ENCODE measurements around the gene B3GALT5.

B3GALT5 gene

DNA sequence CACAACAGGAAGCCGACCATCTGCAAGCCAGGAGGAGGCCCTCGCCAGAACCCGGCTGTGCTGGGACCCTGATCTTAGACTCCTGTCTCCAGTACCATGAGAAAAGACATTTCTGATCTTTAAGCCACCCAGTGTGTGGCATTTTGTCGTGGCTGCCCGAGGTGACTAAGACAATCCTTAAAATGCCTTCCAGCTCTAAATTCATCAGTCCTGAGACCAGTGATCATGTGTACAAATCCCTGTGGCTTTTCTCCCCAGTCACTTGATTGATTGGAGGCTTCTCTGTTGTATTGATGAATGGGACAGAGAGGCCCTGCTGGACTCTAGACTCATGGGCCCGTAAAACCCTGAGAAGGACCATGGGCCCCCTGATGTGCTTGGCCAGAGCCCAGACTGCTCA is 36.1 kb downstream of the B3GALT5 start:
- no peak for DNase-seq

DNA sequence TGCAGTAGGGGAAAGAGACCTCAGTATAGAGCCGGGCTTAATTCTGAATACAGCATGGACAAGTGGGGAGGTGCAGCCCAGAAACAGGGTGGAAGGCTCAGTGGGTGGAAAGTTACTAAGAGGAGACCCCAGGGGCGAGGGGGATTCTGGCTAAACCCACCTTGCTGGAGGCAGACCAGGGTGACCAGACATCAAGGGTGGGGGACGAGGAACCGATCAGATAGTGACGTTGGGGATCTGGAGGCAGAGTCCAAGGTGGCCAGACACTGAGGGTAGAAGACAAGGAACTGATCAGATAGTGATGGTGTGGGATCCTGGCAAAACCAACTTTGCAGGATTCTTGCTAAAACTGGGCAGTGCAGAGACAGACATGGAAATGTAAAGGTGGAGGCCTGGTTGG is 36.8 kb downstream of the B3GALT5 start:
- no peak for DNase-seq

DNA sequence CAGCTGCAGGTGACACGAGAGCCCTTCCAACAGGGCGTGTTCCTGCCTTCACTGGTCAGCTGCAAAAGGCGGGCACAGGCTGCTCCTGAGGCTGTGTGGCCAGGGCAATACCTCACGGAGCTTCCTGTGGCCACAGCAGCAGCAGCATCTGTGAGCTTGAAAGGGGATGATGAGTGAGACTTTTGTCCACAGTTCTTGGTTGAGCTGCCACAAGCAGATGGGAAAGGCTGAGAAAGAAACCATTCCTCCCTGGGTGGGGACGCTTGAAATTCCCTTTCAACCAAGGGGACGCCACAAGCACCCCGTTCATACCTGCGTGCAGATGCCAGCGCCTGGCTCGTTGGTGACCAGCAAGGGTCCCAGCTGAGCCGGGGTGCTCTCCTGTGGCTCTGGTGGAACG is 37.6 kb downstream of the B3GALT5 start:
- DNase-seq, result no peak

DNA sequence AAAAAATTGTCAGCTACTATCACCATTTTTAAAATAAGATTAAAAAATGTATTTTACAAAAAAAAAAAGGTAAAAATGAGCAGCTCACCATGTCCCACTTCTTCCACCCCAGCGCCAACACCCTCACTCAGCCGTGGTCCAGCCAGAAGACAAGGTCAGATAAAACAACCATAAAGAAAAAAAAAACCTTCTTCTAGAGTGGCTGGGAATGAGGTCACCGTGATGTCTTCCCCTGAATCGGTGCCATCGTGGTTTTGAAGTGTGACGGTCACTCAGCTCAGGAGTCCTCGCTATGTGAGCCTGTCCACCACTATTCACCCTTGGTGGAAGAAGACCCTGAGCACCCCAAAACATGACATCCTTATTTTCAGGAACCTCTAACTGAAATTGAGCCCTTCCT is 38.1 kb downstream of the B3GALT5 start:
- DNase-seq, result no peak

DNA sequence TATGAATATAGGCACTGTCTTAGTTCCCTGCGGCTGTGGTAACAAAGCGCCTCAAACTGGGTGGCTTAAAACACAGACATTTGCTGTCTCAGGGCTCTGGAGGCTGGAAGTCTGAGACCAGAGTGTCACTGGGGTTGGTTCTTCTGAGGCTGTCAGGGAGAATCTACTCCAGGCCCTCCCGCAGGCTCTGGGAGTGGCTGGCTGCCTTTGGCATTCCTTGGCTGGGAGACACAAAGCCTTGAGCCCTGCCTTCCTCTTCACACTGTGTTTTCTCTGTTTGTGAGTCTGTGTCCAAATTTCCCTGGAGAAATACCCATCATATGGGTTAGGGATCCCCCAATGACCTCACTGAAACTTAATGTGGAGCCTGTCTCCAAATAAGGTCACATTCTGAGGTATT is 38.5 kb downstream of the B3GALT5 start:
- no peak for DNase-seq

DNA sequence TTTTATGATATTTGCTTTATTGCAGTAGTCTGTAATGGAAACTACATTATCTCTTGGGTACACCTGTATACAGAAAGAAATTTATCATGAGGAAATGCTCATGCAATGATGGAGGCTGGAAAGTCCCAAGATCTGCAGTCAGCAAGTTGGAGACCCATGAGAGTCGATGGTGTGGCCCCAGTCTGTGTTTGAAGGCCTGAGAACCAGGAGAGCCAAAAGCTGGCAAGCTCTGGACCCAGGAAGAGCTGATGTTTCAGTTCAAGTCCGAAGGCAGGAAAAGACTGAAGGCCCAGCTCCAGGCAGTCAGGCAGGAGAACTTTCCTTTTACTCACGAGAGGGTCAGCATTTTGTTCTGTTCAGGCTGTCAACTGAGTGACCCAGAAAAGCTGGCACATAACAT is 42.2 kb downstream of the B3GALT5 start:
- no peak for DNase-seq

DNA sequence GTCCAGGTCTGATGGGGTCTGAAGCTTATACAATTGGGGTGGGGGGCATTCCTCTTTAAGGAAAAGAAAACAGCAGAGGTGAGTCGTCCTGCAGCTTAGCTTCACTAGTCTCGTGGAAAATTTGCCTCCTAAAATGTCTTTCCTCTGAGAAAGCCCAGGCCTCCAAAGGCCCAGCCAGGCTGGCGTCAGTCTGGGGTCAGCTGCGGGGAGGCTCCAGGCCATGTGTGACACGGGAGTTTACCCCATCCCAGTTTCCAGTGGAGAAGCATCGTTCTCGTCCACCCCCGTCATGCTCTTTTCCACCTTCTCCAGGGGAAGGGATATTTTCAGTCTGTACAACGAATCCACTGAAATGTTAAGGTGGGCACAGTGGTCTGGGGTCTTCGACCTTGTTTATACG is 42.8 kb downstream of the B3GALT5 start:
- no peak for DNase-seq

DNA sequence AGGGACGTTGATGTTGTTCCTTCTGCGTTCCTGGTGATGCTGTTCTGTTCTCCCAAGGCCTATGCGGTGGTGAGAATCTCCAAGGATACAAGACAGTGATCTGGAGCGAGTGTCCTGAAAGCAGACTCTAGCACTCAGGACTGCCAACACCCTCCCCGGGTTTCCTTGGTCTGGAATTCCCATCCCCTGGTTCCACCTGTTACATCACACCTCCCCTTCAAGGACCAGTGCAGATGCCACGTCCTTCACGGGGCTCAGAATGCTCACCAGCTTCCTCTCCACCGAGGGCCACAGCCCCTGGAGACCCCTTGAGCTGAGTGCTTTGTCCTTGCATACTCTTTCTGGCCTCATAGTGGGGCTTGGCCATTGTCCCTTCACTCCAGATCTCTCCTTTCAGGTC is 43.5 kb downstream of the B3GALT5 start:
- DNase-seq, result no peak

DNA sequence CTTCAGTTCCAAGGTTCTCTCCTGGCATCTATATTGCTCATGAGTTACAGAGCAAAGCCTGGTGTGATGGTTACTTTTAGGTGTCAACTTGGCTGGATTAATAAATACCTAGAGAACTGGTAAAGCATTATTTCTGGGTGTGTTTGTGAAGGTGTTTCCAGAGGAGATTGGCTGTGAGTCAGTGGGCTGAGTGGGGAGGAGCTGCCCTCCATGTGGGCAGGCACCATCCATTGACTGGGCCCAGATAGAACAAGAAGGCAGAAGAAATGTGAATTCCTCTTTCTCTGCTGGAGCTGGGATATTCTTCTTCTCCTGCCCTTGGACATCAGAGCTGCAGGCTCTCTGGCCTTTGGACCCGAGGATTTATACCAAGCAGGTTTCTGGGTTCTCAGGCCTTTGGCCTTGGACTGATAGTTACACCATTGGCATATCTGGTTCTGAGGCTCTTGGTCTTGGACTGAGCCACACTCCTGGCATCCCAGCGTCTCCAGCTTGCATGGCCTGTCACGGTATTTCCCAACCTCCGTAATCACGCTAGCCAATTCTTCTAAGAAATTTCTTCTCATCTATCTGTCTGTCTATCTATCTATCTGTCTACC is 44.5 kb downstream of the B3GALT5 start:
- DNase-seq, result no peak

DNA sequence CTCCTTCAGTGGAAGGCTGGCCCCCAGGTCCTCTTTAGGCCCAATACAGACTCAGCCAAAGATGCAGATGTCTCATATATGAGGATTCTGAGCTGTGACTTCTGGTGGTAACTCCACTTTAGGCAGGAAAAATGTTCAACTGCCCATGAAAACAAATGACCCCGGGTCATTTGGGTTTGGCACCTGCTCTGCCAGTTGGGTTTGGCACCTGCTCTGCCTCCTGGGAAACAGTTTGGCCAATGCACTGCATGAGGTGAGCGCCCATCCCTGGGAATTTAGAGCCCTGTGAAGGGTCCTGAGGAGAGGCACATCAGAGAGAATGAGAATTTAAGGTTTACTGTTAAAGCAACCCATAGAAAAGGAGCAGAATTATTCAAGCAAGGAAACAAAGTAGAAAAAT is 45.3 kb downstream of the B3GALT5 start:
- no peak for DNase-seq

DNA sequence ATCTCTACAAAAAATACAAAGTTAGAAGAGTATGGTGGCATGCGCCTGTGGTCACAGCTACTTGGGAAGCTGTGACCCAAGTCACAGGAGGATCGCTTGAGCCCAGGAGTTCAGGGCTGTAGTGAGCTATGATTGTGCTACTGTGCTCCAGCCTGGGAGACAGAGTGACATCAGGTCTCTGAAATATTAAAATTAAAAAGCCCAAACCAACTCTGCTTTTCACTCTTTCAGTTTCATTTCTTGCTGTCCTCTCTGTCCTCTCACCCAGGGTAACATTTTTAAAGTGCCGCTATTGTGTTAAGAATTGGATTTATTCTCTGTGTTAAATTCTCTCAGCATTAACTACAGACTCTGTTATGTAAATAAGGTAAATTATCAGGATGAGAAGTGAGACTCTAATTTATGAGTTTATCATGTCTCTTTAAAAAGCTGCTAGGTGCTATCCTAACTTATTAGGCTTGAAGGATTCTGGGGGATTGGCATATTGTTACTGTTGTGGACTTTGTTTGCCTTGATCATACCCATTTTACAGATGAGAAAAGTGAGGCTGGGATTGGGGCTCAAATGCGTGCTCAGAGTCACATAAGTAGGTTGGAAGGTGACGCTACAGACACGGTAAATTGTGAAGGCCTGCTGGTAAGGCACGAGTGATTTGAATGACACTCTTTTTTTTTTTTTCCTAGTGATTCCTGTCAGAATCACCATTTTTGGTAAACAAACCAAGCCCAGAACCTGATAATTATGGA is 46.5 kb downstream of the B3GALT5 start:
- no peak for DNase-seq

DNA sequence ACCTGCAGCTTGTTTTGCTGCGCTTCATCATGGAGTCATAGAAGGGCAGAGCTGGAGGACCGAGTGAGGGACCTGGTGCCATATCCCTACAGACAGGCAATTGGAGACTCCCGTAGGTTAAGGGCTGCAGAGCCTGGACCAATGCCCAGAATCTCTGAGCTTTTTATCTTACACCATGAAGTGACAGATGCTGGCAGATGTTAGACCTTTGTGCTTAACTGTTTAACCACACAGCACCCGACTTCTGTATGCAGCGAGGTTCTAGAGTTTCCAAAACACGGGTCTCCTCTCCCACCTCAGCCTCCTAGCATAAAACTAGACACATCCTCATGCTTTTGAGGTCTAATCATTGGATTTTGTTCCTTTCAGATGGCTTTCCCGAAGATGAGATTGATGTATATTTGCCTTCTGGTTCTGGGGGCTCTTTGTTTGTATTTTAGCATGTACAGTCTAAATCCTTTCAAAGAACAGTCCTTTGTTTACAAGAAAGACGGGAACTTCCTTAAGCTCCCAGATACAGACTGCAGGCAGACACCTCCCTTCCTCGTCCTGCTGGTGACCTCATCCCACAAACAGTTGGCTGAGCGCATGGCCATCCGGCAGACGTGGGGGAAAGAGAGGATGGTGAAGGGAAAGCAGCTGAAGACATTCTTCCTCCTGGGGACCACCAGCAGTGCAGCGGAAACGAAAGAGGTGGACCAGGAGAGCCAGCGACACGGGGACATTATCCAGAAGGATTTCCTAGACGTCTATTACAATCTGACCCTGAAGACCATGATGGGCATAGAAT is 47.6 kb downstream of the B3GALT5 start:
- peak; percentile 51 for DNase-seq

DNA sequence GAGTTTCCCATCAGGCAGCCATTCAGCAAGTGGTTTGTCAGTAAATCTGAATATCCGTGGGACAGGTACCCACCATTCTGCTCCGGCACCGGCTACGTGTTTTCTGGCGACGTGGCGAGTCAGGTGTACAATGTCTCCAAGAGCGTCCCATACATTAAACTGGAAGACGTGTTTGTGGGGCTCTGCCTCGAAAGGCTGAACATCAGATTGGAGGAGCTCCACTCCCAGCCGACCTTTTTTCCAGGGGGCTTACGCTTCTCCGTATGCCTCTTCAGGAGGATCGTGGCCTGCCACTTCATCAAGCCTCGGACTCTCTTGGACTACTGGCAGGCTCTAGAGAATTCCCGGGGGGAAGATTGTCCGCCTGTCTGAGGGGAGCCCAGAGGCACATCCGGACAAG is 48.4 kb downstream of the B3GALT5 start:
- no peak for DNase-seq

DNA sequence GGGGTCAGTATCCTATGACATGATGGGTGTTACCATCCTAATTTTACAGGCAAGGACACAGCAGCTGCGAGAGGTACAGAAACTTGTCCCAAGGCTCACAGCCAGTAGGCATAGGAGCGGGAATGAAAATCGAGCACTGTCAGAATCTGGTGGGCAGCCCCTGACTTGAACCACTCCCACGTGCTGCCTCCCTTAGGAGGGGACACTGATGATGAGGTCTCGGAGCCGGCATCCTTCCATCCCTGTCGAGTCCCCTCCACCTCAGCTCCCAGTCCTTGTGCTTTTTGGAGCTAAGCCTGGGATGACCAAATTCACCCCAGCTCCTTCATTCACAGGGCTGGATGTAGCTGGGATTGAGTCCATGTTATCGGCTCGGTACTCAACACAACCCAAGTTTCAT is 49.0 kb downstream of the B3GALT5 start:
- no peak for DNase-seq

DNA sequence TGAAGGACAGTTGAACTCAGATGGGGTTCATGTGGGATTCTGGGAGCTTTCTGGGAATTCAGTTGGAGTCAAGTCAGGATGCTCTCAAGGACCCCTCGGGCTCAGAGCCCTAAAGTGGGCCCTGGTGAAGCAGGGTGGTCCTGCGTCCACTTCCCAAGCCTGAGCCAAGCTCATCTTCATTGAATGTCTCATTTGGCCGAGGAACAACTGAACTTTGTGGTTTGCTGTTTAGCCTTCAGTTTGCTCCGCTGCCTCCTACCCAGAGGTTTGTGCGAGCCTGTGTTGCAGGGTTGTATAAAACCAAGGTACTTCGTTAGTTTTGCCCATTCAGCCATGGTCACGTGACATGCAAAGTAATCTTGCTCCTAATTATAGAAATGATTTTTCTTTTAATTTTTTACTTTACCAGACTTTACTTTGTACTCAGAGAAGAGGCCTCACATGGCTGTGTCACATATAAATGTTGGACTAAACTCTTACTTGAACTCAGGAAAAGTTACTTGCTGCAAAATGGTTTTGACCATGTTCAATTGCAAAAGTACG is 49.7 kb downstream of the B3GALT5 start:
- DNase-seq, result no peak

DNA sequence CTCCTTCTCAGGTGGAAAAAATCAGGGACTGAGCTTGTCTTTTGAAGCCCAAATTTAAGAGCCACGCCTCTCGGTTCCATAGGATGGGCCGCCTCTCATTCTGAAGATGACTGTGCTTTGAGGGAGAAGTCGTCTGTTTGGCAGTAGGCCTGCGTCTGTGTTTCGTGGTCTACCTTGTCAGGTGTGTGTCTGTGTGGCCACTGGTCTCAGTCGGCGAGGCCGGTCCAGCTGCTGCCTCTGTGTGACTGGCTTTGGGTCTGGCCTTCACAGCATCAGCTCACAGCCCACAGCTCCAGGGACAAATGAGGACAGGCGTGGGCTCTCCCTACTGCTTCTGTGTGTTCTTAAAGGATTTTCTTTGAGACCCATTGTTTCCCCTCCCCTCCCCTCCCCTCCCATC is 50.3 kb downstream of the B3GALT5 start:
- no peak for DNase-seq

DNA sequence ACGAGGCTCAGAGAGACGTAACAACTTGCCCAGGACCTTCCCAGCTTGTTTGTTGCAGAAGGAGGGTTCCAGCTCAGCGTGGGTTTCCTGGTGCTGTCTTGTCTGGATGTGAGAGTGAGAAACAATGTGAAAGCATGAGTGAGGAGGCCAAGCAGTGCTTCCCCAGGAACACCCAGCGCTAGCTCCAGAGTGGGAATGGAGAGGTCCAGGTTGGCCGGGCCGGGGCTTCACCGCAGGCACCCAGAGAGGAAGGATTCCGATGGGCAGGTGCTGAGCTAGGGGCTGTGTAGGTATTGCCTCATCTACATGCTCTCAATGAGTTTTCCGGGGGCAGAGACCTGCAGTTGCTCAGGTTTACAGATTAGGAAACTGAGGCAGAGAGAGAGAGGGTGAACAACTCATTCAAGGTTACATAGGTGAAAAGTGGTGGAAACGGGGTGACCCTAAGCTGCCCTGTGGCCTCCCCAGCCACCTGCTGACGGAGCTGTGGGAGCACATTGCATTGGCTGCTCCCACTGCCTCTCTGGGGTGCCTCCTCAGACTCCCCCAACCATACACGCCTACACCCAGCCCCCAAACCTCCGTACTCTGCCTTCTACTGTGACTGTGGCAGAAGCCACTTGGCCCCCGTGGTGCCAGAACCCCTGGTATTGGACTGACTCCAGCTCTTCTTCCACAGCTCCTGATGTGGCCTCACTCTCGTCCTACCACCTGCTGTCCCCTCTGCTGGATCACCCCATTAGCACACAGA is 51.2 kb downstream of the B3GALT5 start:
- no peak for DNase-seq

DNA sequence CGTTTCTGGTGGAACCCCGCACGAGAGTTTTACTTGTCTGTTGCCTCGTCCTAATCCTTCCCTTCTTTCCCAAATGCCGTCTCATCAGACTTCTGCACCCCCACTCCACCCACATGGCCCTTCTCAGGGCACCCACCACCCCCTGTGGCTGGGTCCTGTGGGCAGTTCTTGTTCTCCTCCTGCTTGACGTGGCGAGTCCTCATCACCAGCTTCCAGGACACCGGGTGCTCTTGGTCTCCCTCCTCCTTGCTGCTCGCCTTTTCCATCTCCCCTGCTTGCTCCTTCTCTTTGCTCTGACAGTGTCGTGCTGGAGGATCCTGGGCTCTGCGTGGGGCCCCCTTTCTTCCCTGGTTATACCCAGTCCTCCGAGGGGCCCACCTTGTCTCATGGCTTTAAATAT is 51.8 kb downstream of the B3GALT5 start:
- no peak for DNase-seq

DNA sequence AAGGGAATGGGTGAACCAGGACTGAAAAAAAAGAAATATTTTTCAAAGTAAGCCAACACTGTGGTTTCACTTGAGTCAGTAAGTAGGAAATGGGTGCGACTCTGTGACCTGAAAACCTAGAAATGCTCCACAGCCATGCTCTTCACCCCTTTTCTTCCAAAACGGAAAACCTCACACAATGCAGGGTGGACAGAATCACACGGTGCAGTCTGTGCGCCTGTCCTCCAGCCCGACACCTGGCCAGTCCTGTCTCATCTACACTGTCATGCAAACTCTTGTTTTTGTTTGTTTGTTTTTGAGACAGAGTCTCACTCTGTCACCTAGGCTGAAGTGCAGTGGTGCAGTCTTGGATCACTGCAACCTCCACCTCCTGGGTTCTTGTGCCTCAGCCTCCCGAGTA is 53.3 kb downstream of the B3GALT5 start:
- DNase-seq, result no peak

DNA sequence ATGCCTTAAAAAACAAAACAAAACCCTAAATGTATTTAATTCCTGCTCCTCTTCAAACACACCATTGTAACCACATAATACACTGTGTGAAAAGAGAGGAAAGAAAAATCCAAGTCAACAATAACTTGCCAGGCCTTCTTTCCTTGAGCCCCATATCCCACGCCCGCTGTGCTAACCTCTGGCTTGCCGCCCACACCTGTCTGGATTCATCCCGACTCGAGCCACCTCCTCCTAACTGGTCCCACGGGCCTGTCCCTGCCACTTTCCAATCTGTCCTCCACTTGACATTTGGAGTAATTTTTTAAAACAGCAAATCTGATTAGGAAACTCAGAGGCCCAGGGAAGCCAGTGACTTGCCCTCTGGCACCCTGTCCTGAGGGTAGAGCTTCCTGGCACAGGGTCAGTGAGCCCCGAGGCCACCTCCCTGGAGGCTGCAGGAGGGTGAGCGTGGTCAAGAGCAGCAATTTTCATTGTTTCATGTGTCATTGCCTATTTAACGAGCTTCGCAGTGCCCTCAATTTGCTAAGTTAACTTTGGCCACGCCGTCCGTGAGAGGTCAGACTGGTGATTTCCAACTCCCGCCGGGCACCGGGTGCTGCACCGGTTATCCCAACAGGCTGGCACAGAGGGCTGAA is 54.1 kb downstream of the B3GALT5 start:
- DNase-seq, result no peak

DNA sequence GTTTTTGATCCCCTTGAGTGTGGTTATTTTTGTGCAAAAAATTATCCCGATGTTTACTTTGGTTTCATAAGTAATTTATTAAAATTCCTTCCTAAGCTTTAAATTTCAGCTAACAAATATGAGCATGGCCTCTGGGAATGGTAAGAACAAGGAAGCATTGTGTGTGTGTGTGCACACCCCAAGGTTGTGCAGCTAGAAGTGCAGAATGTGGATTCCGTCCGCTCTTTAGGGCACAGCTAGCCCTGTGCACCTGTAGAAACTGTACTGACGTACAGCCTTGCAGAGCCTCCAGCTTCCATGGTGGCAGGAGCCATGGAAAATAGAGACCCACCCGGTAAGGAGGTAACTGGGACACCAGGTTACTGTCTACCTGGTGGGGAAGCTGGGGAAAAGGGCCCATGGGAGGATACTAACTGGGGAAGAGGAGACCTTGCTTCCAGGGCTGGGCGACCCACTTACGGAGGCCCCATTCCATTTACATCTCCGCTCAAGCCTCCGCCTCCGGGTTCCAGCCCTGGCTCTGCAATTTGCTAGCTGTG is 54.7 kb downstream of the B3GALT5 start:
- DNase-seq, result no peak

DNA sequence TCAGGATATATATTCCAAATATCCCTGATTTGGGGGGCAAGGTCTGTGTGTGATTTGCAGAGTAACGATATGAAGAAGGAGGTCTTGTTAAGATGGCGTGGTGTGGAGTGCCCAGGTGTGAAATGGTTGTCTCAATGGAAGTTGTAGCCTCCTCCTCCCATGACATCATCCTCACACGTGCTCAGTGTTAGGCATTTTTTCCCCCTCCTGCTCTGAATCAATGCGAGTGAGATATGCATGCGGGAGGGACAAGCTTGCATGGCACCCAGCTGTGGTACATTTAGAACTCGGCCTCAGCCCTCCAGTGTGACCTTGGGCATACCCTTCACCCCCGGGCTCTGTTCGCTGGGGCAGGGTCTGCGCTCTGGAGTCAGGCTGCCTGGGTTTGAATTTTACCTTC is 55.6 kb downstream of the B3GALT5 start:
- no peak for DNase-seq
